CD4-positive, alpha-beta T cell treated with Interleukin-4 for 4 hours (primary cell): ENCODE results near the gene NACC1.

Experiments used
- DNase-seq: peaks from one replicate; pipeline ENCODE4 v3.0.0-alpha.2; 2020

NACC1 gene

GRCh38 chr19:13100841-13101589 lies 17.0 kb upstream of the NACC1 start:
- DNase-seq = no peak

DNA sequence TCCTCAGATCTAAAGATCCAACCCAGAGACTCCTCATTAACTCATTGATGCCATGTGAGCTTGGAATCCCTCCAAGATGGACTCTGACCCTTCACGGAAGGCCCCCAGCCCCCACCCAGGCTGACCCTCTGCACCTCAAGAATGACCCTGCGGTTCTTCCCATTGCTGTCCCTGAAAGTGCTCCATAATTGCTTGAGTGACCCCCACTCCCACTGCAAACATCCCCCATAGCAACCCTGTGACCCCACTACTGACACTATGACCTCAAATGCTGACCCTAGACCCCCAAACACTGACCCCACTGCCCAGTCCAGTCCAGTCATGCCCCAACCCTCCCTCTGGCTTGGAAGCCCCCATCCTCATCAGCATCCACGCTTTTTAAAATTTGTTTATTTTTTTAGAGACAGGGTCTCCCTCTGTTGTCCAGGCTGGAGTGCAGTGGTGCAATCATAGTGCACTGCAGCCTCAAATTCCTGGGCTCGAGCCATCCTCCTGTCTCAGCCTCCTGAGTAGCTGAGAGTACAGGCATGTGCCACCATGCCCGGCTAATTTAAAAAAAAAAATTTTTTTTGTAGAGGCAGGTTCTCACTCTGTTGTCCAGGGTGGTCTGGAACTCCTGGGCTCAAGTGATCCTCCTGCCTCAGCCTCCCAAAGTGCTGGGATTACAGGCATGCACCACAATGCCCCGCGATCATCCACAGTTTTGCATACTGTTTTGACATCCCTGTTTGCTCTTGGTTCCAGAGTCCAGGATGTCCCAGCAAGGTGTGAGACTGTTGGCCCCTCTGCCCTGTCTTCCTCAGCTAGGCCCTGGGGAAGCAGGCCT lies 16.3 kb upstream of the NACC1 start:
- DNase-seq = no peak

DNA sequence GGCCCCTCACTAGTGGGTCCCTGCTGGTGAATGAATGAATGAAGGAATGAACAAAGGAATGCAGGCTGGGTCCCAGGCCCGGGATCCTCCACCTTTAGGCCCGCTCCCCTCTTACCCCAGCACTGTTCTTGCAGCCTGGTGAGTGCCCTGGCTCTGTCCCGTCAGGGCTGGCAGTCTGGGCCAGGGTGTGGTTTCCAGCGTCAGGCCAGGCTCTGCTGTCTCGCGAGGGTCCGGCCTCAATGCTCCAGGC lies 15.7 kb upstream of the NACC1 start:
- no peak for DNase-seq

GRCh38 chr19:13102666-13103580 lies 15.1 kb upstream of the NACC1 start, which contains the start of gene LYL1:
TSS of gene LYL1 (minus strand) at chr19:13102858. CDS start at chr19:13101171, 1,687 bp downstream.
- peak; percentile 32 for DNase-seq

- DNase-seq = no peak
These were observed 14.3 kb upstream of the NACC1 start for GRCh38 chr19:13103581-13104359.

- DNase-seq = peak; percentile 53
These were observed 13.7 kb upstream of the NACC1 start for GRCh38 chr19:13104360-13104847.

GRCh38 chr19:13104848-13105711 lies 13.0 kb upstream of the NACC1 start:
- DNase-seq = peak; percentile 26

DNA sequence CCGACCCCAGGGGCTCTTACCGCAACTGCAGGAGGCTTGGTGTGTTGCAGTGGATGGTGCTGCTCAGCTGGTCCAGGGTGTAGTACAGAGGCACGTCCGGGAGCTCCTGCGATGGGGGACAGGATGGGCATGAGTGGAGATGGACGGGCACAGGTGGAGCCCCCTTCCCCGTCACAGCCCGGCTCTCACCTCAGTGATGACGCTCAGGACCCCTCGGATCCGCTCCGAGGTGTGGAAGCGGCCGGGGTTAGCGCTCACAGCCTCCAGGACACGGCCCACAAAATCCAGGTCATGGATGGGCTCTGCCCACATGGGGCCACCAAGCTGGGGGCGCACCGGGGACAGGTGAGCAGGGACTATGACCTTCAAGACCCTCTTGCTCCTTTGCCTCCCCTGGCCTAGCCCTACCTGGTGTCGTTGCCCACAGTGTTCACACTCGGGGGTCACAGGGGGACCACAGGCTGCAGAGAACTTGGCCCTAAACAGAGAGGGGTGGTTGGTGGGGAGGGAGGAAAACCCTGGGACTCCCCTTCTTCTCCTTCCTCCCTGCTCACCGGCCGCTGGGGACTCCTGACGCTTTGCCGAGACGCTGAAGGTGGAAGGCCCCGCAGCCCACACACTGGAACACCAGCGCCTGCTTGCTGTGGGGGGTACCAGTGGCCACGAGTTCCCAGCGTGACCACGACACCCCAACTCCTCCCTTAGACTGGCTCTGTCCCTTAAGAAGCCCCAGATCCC lies 8.5 kb upstream of the NACC1 start:
- no peak for DNase-seq

DNA sequence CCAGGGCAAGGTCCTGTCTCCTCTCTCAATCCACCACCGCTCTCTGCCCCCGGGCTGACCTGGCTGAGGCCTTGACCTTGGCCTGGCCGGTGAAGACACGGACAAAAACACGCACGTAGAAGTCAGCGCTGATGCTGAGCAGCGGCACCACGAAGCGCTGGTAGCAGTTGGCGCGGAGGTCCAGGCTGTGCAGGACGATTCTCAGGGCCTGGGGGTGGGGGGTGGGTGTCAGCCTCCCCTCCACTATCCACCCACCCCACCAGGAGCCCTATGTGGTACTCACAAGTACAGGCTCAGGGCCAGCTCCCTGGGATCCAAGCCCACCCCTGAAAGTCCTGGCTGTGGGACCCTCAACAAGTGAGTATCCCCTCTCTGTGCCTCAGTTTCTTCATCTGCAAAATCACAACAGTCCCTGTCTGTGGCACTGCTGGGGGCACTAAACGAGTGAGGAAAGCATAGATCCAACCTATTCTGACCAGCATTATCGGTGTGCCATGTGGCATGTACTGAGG lies 7.9 kb upstream of the NACC1 start:
- DNase-seq = no peak

DNA sequence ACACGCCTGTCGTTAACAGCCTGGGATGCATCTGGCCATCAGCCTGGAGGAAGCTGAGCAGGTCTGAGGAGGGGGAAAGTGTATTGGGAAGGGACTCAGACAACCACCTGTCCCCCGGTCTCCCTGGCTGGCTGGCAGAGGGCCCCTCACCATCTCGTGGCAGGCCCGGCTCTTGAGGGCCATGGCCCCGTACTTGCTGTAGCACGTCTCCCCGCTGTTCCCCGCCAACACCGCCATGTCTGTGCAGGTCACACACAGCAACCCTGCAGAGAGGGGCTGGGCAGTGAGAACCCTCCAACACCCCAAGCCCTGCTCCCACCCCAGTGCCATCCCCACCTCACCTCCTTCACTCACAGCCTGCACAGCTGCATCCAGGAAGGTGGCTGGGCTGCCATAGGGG lies 5.5 kb upstream of the NACC1 start:
- DNase-seq = no peak

DNA sequence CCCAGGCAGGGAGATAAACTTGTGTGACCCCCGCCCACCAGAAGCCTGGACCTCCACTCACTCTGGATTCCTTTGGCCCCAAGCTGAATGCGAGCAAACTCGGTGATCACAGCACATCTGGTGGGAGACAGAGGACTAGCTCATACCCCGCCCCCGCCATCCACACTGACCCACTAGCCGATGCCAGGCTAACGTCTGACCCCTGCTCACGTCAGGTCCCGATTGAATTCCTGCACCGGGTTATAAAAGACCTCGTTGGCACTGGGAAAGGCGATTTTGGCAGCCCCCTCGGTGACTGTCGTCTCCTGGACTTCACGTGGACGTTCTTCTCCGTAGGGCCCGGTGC lies 2.2 kb upstream of the NACC1 start:
- no peak for DNase-seq

DNA sequence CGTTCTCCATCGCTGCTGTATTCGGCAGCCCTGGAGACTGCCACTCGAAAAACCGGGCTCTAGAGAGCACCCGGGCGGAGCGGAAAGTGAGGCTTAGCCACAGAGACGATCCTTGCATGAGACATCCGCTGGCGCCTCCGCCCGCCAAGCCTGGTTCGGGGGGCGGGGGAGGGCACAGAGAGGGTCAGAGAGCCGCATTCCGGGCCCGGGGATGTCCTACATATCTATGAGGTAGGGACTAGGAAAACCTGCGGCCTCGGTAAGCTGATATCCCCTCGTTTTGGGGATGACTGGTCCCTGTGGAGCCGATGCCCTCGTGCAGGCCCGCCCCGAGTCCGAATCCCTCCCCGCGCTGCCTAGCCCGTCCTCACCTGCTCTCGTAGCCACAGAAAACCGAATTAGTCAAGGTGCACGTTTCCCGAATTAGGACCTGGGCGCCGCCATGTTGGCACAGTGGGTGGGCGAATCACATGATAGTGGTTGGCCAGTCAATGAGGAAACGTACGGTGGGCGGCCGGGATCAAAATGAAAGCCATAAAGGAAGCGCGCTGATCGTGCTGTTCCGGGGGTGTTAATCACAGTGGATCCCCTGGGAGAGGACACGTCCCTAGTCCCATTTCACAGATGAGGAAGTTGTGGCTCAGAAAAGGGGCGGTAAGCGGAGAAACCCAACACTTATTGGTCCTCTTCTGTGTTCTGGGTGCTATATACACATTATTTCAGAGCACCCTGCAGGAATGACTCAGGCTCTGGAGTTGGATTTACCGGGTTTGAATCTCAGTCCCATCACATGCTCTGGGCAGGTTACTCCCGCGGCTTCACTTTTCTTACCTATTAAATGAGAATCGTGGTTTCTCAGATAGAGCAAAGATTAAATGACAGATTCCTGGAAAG lies 1.5 kb upstream of the NACC1 start, which contains the start of gene TRMT1:
TSS of gene TRMT1 (minus strand) at position 459 of the 894 bp plus-strand sequence. CDS start at position 118, 341 bp downstream.
- DNase-seq = peak; percentile 91

DNA sequence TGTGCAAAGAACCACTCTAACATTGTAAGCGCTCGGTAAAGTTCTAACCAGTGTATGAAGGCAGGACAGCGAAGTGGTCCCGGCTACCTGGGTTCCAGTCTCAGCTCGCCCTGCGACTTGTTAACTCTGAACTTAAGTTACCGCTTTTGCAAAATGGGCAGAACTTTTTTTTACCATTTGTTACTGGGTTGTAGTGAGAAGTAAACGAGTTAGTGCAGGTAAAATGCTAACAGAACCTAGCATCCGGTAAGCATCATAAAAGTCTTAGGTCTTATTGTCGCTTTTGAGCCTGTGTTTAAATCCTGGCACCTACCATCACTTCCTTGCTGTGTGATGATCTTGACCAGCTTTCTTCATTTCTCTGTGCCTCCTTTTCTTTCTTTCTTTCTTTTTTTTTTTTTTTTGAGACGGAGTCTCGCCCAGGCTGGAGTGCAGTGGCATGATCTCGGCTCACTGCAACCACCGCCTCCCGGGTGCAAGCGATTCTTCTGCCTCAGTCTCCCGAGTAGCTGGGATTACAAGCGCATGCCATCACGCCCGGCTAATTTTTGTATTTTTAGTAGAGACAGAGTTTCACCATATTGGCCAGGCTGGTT lies 790 bp upstream of the NACC1 start:
- DNase-seq = no peak

GRCh38 chr19:13118424-13119193 lies 545 bp downstream of the NACC1 start:
- DNase-seq = no peak

DNA sequence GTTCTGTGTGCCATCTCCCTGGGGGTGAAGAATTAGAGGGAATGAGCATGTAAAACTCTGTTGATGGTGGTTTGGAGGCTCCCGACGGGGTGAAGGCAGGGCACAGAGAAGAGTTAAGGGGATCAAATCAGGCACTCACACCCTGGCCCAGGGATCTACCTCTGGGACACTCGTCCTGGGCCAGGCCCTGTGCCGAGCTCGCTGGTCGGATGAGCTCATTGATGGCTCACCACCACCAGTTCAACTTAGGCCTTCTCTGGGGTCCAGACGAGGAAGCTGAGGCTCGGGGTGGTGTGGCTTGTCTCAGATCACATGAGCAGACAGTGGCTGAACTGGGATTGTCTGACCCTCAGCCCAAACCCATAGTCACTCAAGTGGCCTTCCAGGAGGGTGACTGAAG lies 1.6 kb downstream of the NACC1 start:
- no peak for DNase-seq

- DNase-seq = no peak
These were observed 2.0 kb downstream of the NACC1 start for GRCh38 chr19:13120031-13120430.

DNA sequence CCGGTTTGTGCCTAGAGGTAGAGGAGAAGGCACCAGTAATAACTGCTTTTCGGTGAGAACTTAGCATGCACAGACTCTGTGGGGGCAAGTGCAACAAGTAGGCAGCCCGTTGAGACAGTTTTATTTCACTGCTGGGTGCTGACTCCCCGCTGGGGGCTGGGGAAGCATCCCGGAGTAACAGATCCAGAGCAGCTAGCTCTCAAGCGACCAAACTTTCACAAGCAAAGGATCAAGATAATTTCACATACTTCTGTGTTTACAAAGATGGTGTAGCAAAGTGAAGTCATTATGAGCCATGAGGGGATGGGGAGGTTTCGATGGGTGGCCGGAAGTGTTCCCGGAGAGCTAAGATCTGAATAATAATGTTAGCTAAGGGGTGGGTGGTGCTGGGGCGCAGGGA lies 2.8 kb downstream of the NACC1 start:
- DNase-seq = no peak
